GM18870 (cell line): ENCODE data around the gene PPT2.
"Not testable (repeated sequence)": the region's sequence is repeated elsewhere in the genome, so short reads cannot be mapped to it uniquely, and the experiment has no call there.

Source experiments
- ATAC-seq: cut with Tn5 transposase; IDR thresholded peaks from one replicate; pipeline ENCODE4 v1.9.1; 2021; ENCODE audit warnings: moderate library complexity; ENCODE audit not compliant: unreplicated experiment

PPT2 gene

DNA sequence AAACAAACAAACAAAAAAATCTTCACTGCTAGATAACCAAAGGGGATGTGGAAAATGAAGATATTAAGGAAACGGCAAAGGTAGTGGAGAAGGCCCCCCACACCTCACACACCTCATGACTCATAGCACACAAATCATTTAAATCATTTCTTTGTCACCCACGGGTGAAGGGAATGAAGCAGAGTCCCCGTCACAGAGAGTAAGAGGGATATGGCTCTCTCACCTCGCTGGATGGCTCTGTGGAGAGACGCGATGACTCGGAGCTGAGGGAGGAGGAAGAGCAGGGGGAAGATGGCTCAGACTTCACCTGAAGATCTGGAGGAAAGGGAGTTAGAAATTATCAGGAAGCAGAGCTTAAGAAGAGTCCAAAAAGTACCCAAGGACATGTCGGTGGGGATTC, 27.1 kb upstream of the PPT2 start:
- no peak for ATAC-seq

DNA sequence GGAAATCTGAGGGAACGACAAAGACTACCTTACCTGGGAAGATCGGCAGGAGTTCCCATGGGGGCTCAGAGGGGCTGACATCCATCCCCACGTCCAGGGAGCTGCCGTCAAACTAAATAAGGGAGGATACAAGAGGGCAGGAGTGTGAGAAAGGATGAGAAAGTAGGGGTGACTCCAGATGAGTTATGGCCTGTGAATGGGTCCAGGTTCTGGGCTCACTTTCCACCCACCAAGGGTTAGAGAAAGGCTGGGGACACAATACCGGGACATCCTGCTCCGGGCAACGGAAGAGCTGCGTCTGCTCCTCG, 26.6 kb upstream of the PPT2 start:
- no peak for ATAC-seq

DNA sequence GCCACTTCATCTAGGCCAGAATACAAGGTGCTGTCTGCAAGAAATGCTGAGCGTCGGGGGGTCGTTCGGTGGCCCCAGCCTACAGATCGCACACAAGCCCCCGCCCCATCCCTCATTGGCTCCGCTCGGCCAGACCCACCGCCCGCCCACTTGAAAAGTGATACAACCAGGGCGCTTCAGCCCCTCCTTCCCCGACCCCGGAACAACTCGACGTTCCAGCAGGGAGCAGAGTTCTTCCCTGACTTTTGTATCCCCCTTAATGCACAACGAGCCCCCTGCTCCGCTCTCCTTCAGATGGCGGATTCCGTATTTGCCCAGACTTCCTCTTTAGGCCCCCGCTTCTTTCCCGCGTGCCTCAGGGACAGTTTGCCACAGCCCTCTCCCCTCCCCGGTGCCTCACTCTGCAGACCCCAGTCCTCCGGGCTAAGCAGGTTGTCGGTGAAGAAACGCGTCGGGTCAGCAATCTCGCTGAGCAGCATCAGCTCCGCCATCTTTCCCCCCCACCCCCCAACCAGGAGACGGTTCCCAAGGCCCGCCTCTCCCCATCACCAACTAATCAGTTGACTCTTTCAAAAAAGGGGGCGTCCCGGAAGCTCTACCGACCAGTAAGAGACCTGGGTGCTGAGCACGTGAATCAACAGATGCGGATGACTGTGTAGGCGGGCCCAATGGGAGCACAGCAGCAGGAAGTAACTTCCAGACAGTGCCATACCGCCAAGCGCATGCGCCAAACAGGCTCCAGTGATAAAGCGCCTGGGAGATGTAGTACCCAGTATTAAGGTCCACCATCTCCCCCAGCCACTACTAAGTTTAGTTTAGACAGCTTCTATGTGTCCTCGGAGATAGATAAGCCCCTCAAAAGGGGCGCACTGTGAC, 26.0 kb upstream of the PPT2 start, which contains the start of gene ATF6B:
Gene ATF6B (minus strand): TSS at position 530 of the 876 bp plus-strand sequence. CDS start 39 bp downstream, at position 491.
- peak; percentile 93 for ATAC-seq

DNA sequence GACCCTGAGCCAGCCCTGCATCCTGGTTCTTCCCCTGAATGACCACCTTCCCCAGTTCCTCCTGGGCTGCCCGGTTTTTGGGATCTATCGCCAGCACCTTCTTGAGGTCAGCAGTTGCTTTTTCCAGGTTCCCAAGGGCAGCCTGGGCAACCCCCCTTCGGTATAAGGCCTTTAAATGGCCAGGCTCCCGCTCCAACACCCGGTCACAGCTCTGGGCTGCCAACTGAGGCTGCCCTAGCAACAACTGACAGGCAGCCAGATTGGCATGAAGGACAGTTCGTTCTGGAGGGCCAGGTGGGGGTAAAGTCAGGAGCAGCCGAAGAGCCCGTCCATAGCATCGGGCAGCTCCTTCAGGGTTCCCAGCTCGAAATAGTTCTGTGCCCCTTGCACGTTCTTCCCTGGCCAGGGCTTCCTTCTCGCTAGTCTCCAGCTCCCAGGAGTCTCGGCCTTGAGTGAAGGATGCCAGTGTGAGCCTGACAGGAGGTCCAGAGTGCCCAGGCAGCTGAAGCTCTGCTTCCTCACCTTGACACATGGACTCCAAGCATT, 25.1 kb upstream of the PPT2 start:
- no peak for ATAC-seq

DNA sequence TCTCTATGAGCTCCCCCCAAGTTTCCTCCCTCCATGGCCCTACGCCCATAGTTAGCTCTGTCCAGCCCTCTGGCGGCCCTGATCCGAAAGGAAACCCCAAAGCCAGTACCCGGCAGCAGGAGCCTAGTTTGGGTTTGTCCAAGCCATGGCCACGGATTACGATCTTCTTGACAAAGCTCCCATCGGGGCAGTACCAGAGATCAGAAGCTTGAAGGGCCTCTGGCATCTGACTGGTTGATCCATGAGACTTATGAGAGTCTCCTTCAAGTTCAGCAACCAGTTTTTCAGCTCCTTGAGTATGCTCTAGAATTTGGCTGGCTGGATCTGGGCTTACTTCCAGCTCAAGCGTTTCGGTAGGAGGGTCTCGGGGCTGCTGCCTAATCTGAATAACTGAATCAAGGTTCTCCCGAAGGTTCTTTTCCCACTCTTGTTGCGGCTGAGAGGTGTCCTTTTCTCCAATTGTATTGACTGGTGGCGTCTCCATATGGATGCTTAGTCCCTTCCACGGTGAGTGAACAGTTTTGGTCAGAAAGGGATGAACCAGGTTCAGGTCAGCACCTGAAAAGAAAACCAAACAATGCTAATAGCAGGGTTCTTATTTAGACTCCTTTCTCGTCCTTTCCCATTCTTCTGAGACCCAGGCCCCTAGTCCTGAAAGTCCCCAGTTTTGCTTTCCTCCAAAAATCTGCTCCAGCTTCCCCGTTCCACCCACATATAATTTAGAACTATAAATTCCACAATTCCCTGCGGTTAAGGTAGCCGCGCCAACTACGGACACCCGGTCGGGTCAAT, 24.4 kb upstream of the PPT2 start:
- ATAC-seq = no peak

DNA sequence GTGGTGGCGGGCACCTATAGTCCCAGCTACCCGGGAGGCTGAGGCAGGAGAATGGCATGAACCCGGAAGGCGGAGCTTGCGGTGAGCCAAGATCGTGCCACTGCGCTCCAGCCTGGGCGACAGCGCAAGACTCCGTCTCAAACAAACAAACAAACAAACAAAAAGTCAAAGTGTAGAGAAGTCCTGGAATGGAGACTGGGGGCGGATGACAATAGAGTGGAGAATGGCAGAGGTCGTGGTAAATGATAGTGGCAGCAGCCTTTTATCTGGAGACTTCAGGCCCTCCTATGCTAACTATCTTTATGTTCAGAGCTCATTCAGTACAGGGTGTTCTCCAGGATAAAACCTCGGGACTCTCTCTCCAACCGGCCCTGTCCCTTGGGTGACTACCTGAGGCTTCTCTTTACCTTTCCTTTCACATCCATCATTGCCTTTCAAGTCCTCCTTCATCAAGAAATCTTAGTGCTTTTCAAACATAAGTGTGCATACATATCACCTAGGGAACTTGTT, 22.4 kb upstream of the PPT2 start:
- no peak for ATAC-seq

DNA sequence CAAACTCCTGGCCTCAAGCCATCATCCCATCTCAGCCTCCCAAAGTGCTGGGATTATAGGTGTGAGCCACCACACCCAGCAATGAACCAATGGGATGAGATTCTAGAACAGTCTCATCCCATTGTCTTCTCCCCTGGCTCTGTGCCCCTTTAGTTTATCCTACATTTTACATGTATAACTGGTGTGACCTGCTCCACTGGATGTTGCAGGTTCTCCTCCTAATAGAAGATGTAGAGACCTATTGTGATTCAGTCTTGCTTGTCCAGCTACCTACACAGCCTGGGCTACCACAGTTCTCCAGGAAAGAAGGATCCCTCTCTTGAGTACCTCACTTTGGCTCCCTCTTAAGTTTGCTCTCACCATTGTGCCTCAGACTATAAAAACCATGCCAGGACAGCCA, 21.8 kb upstream of the PPT2 start:
- no peak for ATAC-seq

DNA sequence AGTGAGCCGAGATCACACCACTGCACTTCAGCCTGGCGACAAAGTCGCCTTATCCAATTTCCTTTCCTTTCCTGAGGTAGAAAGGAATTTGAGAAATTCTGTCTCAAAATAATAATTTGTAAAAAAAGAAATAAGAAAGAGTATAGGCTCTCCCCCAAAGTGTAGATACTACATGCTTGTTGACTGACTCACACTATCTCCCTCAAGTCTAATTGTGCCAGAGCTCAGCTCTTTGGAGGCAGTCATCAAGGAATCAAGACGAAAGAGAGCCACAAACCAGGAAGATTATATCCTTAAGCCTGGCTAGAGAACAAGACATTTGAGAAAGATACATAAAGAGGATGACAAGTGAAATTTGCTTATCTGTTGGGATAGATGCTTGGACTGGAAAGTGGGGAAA, 20.2 kb upstream of the PPT2 start:
- no peak for ATAC-seq

DNA sequence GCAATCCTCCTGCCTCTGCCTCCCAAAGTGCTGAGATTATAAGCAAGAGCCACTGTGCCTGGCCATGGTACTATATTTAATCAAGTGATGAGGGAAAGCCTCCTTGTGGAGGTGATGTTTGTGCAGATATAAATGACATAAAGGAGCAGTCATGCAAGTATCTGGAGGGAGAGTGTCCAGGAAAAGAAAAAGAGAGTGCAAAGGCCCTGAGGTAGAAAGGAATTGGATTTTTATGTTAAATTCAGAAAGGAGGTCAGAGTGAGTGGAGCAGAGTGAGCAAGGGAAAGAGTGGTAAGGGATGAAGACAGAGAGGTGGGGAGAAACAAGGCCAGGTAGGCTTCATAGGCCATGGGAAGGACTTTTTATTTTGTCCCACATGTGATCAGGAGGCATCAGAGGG, 16.5 kb upstream of the PPT2 start:
- no peak for ATAC-seq

DNA sequence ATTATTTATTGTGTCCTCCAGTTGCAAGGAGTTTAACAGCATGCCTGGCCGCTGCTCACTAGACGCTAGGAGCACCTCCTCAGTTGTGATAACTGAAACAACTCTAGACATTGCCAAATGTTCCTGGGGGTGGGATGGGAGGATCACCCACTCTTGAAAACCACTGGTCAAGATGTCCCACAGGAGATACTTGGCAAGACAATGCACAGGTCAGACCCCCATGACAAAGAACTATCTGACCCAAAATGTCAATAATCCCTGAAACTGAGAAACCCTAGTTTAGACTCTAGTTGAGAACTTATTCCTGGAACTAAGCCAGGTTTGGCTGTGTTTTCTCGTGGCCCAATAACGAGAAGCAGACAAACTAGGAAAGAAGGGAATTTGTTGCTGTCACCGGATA, 14.4 kb upstream of the PPT2 start:
- no peak for ATAC-seq

DNA sequence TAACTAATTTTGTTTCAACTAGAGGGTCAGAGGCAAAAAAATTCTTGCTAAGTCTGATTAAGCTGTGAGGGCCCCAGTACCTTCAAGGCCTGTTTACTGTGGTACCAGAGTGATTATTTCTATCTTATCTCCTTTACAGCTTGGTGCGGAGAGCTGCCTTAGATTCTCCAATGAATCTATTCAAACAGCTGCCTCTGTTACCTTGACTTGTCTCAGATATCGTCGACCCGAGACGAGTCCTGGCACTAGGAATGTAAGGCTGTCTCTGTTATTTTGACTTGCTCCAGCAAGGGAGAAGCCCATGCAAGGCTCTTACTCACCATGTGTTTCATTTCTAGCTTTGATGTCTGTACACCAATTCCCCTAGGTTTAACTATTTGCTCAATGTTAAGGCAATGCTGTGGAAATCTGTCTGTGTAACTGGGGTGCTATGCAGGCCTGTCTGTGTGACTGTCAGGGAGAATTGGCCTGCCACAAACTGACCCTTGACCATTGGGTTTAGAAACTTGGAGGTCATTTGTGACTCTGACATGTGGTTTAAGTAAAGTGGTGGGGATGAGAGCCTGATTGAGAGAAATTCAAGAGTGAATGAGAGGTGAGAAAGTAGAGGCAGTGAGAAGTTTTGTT, 13.4 kb upstream of the PPT2 start:
- no peak for ATAC-seq

DNA sequence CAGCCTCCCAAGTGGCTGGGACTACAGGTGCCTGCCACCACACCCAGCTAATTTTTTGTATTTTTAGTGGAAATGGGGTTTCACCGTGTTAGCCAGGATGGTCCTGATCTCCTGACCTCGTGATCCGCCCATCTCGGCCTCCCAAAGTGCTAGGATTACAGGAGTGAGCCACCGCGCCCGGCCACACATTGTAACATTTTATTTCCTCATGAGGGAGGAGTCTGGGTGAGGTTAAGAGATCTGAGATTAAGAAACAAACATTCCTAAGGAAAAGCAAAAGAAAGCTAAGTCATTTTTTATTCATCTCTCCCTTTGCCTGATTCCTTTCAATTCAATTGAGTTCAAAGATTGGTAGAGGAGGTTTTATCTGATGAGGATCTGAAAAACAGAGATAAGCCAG, 9.7 kb upstream of the PPT2 start:
- not testable (repeated sequence) for ATAC-seq

DNA sequence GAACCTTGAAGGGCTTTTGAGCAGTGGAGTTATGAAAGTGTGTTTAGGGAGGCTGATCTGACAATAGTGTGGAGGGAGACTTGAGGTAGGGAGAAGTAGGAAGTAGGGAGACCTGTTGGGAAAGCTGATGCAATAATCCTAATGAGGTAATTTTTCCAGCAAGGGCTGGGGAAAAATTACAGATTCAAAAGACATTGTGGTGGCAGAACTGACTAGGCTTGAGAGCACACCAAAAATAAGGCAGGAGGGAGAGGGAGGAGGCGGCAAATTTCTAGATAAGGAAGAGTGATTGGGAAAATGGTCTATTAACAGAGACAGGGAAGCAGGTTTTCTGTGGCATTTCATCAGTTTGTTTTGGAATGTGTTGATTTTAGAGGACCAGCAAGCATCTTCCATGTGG, 7.7 kb upstream of the PPT2 start:
- ATAC-seq = no peak

DNA sequence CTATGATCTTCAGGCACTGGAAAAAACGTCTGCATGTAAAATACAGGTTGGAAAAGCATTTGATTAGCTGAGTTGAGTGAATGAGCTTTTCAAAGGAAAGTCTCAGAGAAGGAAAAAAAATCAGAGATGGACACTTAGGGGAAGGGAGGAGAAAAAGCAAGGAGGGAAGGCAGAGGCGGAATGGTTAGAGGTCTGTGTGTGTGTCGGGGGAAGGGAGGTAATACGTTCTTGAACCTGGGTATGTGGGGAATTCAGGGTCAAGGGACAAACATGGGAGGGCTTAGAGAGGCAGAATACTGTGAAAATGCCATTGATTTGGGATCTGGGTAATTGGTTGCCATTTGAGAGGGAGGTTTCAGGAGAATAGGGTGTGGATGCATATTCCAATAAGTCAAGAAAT, 7.3 kb upstream of the PPT2 start:
- no peak for ATAC-seq

DNA sequence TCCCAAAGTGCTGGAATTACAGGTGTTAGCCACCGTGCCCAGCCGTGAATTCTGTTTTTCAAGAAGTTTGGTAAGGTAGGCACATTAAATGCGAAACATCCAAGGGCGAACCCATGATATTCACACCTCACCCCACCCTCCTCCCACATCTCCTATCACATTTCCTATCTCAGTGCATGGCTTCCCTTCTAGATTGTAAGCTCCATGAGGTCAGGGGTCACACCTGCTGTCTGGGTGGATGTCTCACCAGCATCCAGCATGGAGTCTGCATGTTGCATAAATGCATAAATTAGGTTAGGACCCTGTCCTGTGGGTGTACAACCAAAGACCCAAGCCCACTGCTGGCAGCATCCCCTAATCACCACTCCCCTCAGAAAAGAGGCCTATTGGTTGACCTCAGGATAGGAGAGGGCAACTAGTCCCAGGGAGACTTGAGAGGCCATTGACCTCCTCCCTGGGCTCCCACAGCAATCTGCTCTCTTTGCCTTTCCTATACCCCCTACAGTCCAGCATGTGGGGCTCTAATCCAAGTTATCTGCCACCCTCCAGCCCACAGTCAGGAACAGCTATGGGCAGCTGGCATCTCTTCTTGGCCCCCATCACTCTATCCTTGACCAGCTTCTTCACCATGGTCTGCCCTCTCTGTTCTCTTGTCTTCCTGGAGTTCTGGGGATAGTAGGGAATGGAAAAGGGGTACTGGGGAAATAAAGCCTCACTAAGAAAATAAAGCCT, 6.4 kb upstream of the PPT2 start:
- no peak for ATAC-seq

DNA sequence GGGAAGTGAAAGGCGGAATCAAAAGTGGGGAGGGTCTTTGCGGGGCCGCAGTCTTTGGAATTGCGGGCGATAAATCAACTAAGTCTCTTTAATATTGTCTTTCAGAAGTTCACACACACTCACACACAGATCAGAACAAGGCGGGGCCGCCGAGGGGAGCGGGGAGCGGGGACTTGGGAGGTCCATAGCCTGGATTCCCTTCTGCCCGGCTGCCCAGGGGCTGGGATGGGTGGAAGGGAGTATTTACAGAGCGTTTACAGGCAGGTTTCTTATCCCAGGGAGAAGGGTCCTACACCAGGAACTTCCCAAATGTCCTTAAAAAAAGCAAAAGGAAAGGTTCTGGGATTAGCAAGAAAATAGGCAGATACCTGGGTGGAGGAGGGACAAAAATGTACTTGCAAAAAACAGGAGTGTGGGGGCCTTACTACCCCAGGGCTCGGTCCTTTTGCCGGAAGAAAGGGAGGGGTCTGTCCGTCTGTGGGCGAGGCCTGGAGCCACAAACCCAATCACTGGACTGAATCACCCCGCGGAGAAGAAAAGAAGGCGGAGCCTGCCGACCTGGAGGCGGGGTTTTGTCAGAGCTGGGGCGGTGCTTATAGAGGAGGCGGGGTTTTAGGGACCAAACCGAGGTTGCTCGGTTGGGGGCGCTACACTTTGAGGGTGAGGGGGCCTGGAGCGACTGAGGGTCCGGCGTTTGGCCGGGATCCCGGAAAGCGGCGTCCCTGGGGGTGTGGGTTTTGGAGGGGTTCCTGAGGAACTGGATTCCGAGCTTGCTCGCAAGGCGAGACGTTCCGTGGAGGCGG, 5.5 kb upstream of the PPT2 start:
- no peak for ATAC-seq

DNA sequence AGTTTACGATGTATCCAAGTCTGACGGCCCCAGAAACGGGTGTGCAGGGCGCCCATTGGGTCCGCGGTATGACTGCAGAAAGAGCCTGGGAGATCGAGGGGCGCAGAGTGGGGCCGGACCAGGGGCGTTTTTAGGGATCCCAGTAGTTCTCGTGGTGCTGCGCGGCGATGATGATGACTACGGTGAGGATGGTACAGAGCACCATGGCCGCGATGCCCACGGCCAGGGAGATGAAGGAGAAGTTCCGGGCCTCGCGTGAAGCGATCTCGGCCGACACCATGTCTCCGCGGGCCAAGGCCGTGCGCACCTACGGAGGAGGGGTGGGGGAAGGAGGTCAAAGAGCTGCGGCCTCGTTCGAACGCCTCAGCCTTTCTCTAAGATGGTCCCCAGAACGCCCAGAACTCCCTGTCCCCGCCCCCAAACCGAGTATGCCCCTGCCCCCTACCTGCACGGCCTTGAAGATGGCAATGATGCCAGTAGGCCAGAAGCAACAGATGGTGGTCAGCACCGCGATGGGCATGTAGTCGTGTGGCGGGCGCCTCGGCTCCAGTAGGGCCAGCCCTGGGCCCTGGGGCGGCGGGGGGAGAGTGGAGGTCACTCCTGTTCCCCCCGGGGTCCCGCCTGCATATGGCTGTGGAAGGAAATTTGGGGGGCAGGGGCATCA, 4.7 kb upstream of the PPT2 start:
- no peak for ATAC-seq

DNA sequence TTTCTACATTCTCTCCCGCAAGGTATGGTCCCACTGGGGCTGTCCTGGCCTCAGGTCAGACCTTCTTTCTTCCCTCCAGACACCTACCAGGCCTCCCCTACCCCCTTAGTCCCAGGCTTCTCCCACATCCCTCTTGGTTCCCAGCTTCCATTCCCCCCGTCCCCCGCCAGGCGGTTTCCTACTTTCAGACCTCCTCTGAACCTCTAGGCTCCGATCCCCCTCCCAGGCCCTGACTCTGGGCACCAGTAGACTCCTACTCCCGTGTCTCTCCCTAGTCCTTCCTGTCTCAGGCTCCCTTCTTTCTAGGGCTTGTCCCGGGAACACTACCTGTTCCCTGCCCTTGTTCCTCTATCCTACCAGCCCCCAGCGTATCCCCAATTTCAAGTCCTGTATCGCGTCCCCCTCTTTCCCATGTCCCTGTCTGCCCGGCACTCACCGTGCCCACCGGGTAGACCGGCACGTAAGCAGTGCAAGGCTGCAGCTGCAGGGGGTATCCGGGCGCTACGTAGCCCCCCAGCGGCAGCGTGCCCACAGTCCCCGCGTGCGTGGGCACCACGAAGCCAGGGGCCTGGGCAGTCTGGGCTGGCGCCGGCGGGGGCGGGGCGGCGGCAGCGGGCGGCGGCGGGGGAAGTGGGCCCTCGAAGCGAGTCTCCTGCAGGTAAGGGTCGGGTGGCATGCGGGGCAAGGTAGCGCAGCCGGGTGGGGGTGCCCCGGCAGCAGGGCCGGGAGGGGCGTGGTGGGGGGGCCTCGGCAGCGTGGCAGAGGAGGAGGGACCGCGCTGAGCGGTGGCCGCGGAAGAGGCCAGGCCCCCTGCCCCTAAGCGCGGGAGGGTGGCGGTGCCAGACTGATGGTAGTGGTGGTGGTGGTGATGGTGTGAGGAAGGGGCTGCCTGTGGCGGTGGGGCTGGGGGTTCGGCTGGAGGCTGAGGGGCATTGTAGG, 3.7 kb upstream of the PPT2 start:
- ATAC-seq = no peak
